SKM-1 treated with dmso at 0.1 percent for 144 hours (cell line): ENCODE data around the gene ICOSLG.
"Not testable (repeated sequence)": the region's sequence is repeated elsewhere in the genome, so short reads cannot be mapped to it uniquely, and the experiment has no call there.

Experiments
- DNase-seq: peaks from one replicate; lab custom pipeline; 2025; ENCODE audit not compliant: unreplicated experiment; lab: John Stamatoyannopoulos, UW

The ICOSLG gene

GRCh38 chr21:44184862-44185261, 55.9 kb downstream of the ICOSLG start:
- not testable (repeated sequence) for DNase-seq

GRCh38 chr21:44182202-44182601, 58.5 kb downstream of the ICOSLG start:
- not testable (repeated sequence) for DNase-seq

GRCh38 chr21:44181506-44181905, 59.2 kb downstream of the ICOSLG start:
- DNase-seq, result not testable (repeated sequence)

GRCh38 chr21:44176127-44176526, 64.6 kb downstream of the ICOSLG start:
- DNase-seq, result not testable (repeated sequence)

GRCh38 chr21:44175189-44175588, 65.6 kb downstream of the ICOSLG start:
- DNase-seq, result not testable (repeated sequence)
